22Rv1 (cell line): ENCODE data around the gene LCT.
A peak's percentile ranks its signal among the peaks of the same experiment; 100 is the strongest.

Experiments
- H3K27ac ChIP-seq: fragments of 450-650 bp; 2 replicates; pipeline ENCODE4 v1.5.1; 2017
- CTCF ChIP-seq: fragments of 450-650 bp; IDR thresholded peaks from 2 replicates; pipeline ENCODE4 v1.5.1; 2017; ENCODE audit warnings: mild to moderate bottlenecking
- ZFX ChIP-seq: fragments of 450-650 bp; IDR thresholded peaks from 2 replicates; pipeline ENCODE4 v1.6.1; 2017; ENCODE audit warnings: antibody characterized with exemption, borderline replicate concordance

Gene LCT

DNA sequence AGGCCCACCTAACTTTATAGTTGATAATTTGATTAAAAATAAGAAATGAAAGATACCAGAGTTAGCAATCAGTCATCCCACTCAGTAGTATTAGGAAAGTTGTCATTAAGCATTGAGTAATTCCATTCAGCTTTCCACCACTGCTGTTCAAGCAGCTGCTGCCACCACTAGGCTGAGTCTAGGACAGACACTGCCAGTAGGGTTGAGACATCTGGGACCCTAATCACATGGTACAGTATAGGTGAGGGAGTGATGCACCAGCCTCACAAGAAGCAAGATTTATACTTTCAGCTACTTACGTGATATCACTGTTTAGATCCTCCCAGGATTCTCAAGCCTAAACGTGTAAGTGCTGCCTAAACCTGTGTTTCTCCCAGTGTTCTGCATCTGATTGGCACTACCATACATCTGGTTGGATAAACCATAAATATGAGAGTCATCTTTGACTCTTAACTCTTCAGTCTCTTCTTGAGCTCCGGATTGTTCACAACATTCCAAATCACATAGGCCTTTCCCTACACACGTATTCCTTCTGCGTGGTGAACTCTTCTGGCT lies 92.1 kb downstream of the LCT start:
- no peak overlapping the region for H3K27ac ChIP-seq
- no peak for TF ChIP-seq ZFX
- no peak for TF ChIP-seq CTCF

GRCh38 chr2:135743860-135744259 lies 93.1 kb downstream of the LCT start:
- TF ChIP-seq CTCF (no peak), ZFX (no peak)
- H3K27ac ChIP-seq: no peak overlapping the region

DNA sequence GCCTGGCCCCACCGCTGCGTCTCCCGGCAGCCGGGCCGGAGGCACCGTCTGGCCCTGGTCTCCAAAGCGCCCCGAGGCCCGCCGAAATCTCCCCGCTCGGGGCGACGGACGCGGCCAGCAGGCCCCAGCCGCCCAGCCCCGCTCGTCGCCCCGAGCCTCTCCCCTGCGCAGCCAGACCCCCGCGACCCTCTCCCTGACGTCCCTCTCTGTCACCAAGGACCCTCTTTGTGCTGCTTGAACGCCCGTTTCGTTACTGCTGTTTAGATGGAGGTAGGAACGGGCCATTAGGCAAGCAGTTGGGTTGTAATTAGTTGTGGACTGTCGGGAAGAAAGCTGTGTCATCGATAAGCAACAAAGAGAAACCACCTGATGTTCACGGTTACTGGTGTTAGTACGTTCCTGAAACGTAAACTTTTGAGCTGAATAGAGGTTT lies 94.6 kb downstream of the LCT start:
- TF ChIP-seq ZFX (no peak), CTCF (no peak)
- peak overlapping the region; percentile 85 for H3K27ac ChIP-seq

DNA sequence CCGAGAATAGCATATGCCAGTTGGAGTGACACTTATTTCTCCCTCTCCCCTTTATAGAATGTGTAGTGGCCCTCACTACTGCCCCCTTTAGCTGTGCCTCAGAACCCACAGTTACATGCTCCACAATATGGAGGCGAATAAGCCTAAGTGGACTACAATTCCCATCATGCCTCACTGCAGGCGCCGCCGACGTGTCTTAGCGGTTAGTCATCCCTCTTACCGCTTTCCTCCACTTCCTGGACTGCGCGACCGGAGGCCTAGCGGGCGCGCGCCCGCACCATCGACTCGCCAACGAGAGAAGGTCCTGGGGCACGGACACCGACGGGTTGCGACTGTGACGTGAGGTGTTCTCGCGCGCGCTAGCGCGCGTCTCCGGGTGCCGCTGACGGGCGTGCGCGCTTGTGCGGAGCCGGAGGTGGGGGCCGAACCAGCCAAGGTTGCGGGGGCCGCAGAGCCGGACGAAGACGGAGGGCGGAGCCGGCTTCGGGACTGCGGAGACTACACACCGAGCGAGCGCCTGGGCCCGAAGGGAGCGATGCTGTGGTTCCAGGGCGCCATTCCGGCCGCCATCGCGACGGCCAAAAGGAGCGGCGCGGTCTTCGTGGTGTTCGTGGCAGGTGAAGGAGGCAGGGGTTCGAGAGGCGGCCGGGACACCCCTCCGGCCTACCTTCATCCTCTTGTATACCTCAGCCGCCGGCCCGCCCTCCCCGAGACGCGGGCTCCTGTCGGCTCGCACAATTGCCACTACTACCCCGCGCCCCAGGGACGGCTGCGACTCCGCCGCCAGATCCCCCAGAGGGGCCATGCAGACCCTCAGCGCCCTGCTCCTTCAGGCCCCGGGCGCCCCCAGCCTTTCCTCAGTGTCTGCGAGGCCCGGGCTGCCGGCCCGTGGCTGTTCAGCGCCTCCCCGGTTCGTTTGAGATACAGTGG lies 95.3 kb downstream of the LCT start, which contains the start of gene UBXN4:
TSS of gene UBXN4 (plus strand) at position 461 of the 930 bp plus-strand sequence. CDS start at position 536, 75 bp downstream.
- TF ChIP-seq ZFX (no peak), CTCF (peak; percentile 46)
- H3K27ac ChIP-seq: peak within 1 kb of the TSS; percentile 85

DNA sequence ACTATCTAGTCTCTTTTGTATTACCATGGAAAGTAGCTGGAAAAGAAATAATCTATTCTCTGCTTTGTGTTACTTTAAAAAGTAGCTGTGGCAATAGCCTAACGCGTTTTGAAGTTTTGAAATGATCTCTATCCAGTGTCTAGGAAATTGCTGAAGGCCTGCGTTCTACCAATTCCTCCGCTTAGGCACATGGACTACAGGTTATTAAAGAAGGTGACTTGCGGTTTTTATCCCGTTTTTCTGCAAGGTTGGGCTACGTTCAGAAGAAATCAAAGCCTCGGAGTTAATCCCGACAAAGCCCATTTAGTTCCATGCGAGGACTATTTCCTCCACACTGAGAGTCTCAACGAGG lies 96.0 kb downstream of the LCT start:
- TF ChIP-seq CTCF (no peak), ZFX (no peak)
- H3K27ac ChIP-seq: peak overlapping the region; percentile 85; the same call in 1 of the 2 replicates

DNA sequence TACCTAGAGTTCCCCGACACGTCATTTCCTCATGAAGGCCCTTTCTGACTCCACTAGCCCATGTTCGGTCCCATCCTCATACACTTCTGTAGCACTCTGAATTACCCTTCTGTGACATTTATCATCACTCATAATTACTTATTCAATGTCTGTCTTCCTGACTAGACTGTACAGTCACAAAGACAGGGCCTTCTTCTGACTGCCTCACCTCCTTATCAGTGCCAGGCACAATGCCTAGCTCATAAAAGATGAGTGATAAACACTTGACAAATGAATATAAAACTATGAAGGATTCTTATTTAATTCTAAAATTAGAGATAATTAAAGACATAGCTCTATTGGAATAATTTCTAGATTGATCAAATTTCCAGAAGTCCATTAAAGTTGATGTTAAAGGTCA lies 96.8 kb downstream of the LCT start:
- H3K27ac ChIP-seq: no peak overlapping the region
- TF ChIP-seq CTCF (no peak), ZFX (no peak)
